ENCODE data around the gene PTK6. TPM values are rescaled to one million over a fixed set of nuclear protein-coding genes. Genes with fewer than 3 reads are reported as not detected.

The PTK6 gene
- total and polyA plus RNA-seq, 2 donors (not counting 1 experiment from before 2014, with no cell fraction given) = 0.86 to 2.3 TPM

GRCh38 chr20:63546956-63547724, 10.0 kb upstream of the PTK6 start:
- Histone ChIP-seq H3K4me2 (replicated peaks; ENCODE audit: low read depth, low read length, poor library complexity, severe bottlenecking) (no peak overlapping the region), H3K9ac (ENCODE audit: low read length) (no peak overlapping the region), H3K4me1 (ENCODE audit: control insufficient read depth in 2 of 2, insufficient read depth in 2 of 2, low read length in 2 of 2) (peaks cover 41 to 72% of the 10 kb centered on the region in 2 donors), H2AFZ (ENCODE audit: insufficient read depth, low read depth, low read length, poor library complexity, severe bottlenecking) (no peak overlapping the region), H3K4me3 (ENCODE audit: control extremely low read depth in 1 of 5, extremely low read depth in 1 of 5, insufficient read depth in 1 of 5, low read depth in 2 of 5, low read length in 4 of 5) (no peak overlapping the region), H3K9me3 (ENCODE audit: control extremely low read depth in 1 of 3, control insufficient read depth in 2 of 3, insufficient read depth in 1 of 3, low read length in 2 of 3) (no peaks in the 10 kb centered on the region), H3K36me3 (replicated peaks in 1 of 2; ENCODE audit: control extremely low read depth in 1 of 2, control insufficient read depth in 1 of 2, extremely low read depth in 1 of 2, insufficient read depth in 2 of 2, low read length in 1 of 2) (no peaks in the 10 kb centered on the region), H3K27me3 (replicated peaks in 1 of 4; ENCODE audit: control extremely low read depth in 1 of 4, control insufficient read depth in 3 of 4, insufficient read depth in 4 of 4, low read length in 3 of 4) (peaks cover 0 to 8% (median 1%) of the 10 kb centered on the region in 4 experiments), H3K27ac (ENCODE audit: low read length in 2 of 2) (no peak overlapping the region), H4K20me1 (ENCODE audit: control insufficient read depth, insufficient read depth, low read length, poor library complexity, severe bottlenecking) (no peaks in the 10 kb centered on the region), H3K79me2 (ENCODE audit: control insufficient read depth, insufficient read depth, low read length) (no peaks in the 10 kb centered on the region)
- DNase-seq (no peak), ATAC-seq (ENCODE audit: low read depth) (no peak)
- Mint-ChIP-seq H3K4me1 (peaks cover 64% of the 10 kb centered on the region), H3K9me3 (ENCODE audit: insufficient read depth) (no peaks in the 10 kb centered on the region), H3K4me3 (no peak overlapping the region), H3K27ac (peak overlapping the region; percentile 46), H3K27me3 (no peaks in the 10 kb centered on the region)
- POLR2A ChIA-PET = interaction anchor here (0.6 kb wide), 1 partner anchor 137 kb away, joined by 3 read pairs; no protein-coding TSS in a partner anchor
- intact Hi-C loops (cut with micrococcal nuclease) = no loop called here
- TF ChIP-seq CTCF (IDR thresholded peaks at IDR 0.05) = no peak
- no peak for TF ChIP-seq EZH2 (IDR thresholded peaks at IDR 0.05; ENCODE audit: borderline replicate concordance, insufficient read depth, low read depth, low read length, poor library complexity, severe bottlenecking)
- CTCF ChIA-PET = interaction anchor here (1.0 to 1.9 kb wide), 4 partner anchors 8 to 78 kb away, joined by 3 to 8 read pairs (median 3); partner anchors contain the start of gene PTK6
- WGBS (ENCODE audit: insufficient coverage) = 64% methylated on average over 58 of the region's 58 CpGs
